Ecto neural progenitor cell (in vitro differentiated cells): ENCODE measurements around the gene JMJD8.
A peak's percentile ranks its signal among the peaks of the same experiment; 100 is the strongest.
"Not testable (repeated sequence)": the region's sequence is repeated elsewhere in the genome, so short reads cannot be mapped to it uniquely, and the experiment has no call there.

Source experiments
- DNase-seq: peaks from one replicate; pipeline ENCODE4 v3.0.0-alpha.2; 2018; ENCODE audit warnings: low spot score

The JMJD8 gene

DNA sequence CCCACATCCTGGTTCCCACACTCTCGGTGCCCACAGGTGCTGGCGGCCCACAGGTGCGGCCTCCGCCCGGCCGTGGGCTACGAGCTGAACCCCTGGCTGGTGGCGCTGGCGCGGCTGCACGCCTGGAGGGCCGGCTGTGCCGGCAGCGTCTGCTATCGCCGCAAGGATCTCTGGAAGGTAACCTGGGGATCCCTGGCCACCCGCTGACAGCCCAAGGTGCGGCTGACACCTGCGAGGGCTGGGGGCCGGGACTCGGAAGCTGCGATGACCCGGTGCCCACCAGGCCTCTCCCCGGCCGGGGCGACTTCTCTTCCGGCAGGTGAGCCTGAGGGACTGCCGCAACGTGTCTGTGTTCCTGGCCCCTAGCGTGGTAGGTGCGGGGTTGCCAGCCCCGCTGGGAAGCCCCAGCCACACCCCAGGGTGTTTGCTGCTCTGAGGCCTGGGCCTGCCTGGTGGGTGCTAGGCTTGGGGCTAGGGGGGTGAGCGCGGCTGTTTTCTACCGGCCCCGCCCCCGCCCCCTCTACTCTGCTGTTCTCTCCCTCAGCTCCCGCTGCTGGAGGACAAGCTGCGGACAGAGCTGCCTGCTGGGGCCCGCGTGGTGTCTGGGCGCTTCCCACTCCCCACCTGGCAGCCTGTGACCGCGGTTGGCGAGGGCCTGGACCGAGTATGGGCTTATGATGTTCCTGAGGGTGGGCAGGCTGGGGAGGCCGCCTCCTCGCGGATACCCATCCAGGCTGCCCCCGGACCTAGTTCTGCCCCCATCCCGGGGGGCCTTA is 37.8 kb upstream of the JMJD8 start:
- DNase-seq: no peak

DNA sequence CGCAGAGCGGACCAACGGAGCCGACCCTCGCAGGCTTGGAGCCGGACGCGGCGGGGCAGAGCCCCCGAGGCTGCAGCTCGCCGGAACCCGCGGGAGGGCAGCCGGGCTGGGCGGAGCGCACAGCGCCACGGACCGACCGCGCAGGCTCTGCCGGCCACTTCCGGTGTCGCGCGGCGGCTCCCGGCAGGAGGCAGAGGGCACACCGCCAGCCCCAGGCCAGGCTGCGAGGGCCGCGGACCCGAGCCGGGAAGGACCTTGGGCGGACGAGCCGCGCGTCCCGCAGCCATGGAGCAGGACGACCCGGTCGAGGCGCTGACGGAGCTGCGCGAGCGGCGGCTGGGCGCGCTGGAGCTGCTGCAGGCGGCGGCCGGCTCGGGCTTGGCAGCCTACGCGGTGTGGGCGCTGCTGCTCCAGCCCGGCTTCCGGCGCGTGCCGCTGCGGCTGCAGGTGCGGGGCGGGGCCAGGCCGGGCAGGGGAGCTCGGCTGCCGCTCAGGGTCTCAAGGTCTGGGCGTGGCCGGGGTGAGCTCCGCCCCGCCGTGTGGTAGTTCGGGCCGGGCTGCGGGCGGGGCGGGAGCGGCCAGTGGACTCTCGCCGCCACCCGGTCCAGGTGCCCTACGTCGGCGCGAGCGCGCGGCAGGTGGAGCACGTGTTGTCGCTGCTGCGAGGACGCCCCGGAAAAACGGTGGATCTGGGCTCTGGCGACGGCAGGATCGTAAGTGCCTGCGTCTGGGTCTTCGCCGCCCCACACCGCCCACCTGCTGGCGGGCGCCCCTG is 37.0 kb upstream of the JMJD8 start, which contains the start of gene ANTKMT:
Gene ANTKMT (plus strand): TSS at position 157 of the 775 bp plus-strand sequence. CDS start 129 bp downstream, at position 286.
- peak; percentile 93 for DNase-seq

DNA sequence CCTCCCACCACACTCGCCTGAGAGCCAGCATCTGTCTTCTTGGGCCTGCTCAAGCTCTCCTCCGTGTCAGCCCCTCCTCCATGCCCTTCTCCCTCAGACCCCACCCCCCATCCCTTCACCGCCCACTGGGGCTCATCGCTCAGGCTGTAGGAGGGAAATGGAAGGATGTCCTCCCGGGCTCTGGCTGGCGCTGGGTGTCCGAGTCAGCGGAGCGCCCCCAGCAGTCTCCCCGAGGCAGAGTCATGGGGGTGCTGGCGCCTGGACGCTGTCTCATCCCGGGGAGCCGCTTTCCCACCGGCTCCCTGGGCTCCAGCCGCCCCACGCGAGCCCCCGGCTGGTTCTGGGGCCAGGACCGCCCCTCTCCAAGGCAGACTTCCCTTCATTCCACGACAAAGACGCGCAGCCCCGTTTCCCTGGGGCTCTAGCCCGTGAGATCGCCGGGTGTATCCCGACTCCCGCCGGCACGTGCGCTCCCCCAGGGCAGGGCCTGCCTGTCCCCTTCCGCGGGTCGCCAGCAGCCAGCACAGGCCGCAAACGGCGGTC is 36.4 kb upstream of the JMJD8 start:
- DNase-seq: peak; percentile 80

DNA sequence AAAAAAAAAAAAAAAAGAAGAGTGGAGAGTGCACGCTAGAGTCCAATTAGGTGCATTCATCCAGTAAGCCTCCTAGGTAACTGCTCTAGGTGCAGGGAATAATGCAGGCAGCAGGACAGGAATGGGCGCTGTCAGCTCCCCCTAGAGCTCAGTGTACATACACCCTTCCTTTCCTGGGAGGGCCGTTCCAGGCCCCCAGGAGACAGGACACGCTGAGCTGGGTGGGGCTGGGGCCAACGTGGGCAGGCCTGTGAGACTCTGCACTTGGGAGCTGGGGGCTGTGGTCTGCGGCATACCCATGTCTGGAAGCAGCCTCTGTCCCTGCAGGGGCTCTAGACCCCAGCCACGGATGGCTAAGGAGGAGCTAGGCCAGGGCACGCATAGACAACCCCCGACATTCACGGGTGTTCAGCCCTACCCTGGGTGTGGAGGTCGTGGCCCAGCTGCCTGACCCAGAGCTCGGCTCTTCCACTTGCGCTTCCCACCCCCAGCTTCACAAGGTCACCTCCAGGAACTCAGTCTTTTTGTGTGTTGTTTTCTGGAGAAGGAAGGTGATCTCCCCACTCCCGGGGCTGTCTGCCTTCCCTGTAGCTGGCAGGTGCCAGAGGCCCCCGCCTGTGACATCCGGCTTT is 35.8 kb upstream of the JMJD8 start:
- DNase-seq: no peak

DNA sequence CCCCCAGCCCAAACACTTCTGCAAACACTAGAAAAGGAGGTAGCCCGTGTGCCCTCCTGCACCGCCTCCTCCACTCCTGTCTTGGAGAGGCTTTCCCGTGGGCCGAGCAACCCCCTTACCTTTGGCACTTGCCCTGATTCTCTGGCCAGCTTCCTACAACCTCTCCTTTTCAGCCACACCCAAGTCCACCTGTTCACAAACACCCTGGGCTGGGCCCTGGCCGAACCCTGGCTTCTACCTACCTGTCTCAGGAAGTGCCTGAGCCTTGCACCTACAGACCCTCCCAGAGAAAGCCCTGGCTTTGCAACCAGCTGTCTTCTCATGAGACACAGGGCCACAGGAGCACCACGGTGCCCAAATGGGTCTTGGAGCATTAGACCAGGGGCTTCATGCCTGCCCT is 34.8 kb upstream of the JMJD8 start:
- no peak for DNase-seq

DNA sequence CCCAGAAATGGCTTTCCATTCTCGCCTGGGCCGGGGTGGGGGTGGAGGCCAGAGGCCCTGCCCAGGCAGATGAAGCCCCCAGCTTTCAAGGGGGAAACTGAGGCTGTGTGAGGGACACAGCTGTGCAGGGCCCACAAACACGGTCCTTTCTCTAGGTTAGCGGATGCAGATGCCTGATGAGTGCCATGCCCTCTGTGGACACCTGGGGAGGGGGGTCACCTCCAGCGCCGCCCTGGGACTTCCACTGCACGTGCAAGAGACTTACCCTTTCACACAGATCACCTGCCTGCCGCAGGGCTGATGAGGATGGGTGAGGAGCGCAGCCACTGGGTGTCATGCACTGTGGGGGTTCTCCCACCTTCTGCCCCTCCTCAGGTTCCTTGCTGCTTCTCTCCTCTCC is 34.3 kb upstream of the JMJD8 start:
- DNase-seq: no peak

DNA sequence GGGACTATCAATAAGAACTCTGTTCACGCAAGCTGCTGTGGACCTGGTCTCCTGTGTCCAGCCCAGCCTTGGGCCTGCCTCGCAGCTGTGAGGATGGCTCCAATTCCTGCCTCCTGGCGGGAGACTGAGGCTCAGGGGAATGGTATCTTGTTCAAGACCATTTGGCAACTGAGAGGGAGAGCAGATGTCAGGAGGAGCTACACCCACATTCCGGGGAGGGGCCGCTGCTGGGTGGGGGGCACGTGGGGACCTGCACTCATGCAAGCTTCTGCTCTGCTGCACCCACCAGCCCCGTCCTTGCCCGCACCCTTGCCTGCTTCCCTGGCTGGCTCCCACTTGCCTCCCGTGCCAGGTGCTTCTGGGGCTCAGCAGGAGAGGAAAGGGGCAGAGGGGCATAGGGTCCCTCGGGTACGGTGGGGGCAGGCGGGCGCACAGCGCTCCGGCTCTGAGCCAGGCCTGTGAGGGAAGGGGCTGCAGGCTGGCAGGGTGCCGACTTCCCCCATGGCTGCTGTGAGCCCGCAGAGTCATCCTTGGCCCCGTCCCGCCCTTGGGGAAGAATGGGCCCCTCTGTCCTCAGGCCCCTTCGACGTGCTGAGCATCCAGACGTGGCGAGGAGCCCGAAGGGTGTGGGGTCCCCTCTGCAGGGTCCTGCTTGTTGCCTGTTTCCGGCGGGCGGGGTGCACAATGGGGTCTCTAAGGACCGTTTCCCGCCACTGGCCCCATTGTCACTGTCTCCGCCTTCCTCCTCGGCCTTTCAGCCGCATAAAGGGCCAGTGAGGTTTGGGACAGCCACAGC is 33.5 kb upstream of the JMJD8 start:
- no peak for DNase-seq

DNA sequence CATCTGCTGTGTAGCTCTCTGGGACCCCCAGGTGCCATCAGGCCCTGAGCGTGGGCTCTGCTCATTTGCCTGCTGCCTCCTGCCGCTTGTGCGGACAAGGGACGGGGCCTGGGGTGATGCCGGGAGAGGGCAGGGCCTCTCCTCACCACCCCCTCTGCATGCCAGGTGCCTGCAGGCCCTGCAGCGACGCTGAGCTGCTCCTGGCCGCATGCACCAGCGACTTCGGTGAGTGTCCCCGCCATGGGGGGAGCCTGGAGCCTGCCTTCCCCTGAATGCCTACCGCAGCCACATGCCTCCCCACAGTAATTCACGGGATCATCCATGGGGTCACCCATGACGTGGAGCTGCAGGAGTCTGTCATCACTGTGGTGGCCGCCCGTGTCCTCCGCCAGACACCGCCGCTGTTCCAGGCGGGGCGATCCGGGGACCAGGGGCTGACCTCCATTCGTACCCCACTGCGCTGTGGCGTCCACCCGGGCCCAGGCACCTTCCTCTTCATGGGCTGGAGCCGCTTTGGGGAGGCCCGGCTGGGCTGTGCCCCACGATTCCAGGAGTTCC is 32.7 kb upstream of the JMJD8 start:
- no peak for DNase-seq

DNA sequence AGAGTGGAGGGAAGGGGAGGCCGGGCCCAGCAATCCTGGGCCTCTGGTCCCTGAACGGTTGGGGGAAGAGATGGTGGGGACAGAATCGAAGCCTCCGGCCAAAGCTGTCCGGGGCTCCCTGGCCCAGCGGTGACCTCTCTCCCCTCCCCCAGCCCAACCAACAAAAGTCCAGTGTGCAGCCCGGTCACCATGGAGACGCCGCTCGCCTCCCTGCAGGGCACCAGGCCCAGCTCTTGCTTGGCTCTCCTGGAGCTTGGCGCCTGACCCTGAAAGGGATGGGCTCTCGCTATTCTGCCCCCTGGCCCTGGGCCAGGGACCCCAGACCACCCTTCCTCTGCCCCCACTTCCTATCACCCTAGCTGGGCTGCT is 32.0 kb upstream of the JMJD8 start:
- peak; percentile 92 for DNase-seq

DNA sequence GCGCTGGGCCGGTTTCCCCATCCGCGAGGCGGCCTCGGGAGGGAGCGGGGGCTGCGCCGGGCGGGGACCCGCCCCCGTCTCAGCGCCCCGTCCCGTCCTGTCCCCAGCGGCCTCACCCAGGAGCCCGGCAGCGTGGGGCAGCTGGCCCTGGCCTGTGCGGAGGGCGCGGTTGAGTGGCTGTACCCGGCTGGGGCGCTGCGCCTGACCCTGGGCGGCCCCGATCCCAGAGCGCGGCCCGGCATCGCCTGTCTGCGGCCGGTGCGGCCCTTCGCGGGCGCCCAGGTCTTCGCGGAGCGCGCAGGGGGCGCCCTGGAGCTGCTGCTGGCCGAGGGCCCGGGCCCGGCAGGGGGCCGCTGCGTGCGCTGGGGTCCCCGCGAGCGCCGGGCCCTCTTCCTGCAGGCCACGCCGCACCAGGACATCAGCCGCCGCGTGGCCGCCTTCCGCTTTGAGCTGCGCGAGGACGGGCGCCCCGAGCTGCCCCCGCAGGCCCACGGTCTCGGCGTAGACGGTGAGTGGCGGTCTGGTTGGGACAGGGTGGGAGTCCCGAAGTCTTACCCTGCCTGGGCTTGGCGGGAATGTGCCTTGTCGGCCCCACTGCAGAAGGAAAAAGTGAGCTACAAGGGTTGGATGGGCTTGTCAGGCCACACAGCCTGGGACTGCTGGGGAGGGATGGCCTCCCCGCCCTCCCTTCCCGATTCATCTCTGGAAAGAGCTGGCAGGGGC is 31.5 kb upstream of the JMJD8 start:
- DNase-seq: no peak

DNA sequence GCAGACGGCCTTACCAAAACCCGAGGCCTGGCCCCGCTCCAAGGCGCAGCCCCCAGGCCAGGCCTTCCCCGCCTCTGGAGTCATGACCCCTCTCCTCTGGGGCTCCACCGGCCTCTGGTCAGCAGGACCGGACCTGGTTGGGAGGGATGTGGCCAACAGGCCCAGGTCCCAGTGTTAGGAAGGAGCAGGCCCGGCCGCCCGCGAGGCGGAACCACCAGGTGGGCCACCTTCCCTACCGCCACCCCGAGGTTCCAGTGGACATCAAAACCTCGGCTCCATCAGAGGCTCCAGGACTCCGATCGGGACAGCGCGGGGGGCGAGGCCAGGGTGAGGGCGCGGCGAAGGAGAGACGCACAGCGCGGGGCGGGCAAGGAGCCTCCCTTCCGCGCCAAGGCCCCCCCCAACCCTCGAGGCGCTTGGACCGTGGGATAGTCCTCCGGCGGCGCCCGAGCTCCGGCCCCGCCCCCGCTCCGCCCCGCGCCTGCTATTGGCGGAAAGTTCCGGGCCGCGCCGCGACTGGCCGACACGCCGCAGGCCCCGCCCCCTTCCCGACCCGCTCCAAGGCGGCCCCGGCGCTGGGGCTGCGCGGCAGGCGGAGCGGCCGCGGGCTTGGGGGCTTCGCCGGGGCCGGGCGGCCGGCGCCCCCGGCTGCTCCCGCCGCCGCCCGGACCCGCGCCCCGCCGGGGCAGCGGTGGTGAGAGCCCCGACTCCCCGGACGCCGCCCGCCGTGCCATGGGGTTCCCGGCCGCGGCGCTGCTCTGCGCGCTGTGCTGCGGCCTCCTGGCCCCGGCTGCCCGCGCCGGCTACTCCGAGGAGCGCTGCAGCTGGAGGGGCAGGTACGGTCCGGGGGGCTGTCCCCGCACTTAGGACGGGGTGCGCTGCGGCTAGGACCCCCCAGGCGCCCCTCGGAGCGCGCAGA is 30.7 kb upstream of the JMJD8 start, which contains the start of gene METRN:
Gene METRN (plus strand): TSS at position 561 of the 919 bp plus-strand sequence. CDS start 172 bp downstream, at position 733.
- DNase-seq: peak; percentile 95

DNA sequence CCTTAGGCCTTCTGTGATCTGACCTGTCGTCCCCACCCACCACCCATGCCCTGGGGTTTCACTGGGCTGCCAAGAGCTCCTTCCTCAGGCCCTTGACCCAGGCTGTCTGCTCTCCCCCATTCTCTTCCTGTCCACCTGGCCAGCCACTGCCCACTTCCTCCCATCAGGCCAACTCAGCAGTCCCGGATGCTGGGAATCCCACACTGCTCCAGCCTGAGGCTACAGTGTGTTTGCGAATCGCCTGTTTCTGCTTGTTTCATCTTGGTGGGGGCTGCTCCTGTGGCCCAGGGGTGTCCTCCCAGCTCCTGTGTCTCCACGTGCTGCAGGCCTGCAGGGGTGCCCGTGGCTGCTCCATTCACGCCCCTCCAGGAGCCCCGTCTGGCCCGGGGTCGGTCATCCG is 29.9 kb upstream of the JMJD8 start:
- DNase-seq: no peak

DNA sequence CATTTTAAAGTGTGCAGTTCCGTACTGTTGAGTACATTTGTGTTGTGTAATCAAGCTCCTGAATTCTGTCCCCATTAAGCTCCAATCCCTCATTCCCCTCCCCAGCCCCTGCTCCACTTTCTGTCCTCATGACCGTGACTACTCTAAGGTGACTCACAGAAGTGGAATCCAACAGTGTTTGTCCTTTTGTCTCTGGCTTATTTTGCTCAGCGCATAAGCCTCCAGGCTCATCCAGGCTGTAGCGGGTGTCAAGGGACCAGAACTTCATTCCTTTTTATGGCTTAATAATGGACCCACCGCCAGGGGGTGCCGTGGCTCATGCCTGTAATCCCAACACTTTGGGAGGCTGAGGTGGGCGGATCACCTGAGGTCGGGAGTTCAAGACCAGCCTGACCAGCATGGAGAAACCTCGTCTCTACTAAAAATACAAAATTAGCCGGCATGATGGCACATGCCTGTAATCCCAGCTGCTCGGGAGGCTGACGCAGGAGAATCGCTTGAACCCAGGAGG is 28.7 kb upstream of the JMJD8 start:
- not testable (repeated sequence) for DNase-seq

DNA sequence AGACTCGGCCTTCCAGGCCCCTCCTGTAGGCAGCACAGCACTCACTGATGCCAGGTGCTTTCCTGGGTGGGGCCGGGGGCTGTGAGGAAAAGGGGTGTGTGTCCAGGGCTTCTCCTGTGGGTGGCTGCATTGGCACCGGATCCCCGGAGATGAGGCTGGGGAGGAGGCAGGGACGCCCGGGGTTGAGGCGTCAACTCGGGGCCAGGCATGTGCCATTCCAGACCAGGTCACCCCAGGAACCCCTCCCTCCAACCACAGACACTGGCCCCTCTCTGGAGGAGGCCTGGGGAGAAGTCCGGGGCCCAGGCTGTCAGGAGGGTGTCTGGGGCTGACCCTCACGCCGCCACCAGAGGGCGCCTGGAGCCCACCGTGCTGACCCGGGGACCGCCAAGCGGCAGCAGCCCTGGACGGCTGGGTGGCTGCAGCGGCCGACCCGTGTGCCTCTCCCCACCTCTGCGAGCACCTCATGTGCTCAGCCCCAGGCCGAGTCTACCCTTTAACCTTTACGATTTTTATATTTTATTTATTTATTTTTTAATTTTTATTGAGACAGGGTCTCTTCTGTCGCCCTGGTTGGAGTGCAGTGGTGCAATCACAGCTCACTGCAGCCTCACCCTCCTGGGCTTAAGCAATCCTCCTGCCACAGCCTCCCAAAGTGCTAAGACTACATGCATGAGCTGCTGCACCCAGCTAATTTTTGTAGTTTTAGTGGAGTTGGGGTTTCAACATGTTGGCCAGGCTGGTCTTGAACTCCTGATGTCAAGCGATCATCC is 27.6 kb upstream of the JMJD8 start:
- peak; percentile 90 for DNase-seq

DNA sequence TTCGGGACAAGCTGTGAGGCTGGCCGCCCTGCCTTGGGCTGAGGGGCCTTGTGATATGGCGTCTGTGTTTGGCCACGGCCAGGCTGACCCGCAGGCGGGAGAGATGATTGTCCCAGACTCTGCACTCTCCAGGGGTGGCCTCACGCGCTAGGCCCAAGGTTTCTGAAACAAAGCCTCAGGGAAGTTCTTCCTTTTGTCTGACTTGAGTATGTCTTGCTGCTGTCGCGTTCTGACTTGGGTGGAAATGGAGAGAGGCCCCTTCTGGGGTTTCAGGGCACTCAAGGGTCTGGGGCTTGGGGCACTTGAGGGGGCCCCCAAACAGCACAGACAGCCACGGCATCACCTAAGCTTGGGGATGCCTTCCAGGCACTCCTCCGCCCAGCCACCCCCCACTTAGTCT is 26.9 kb upstream of the JMJD8 start:
- no peak for DNase-seq

DNA sequence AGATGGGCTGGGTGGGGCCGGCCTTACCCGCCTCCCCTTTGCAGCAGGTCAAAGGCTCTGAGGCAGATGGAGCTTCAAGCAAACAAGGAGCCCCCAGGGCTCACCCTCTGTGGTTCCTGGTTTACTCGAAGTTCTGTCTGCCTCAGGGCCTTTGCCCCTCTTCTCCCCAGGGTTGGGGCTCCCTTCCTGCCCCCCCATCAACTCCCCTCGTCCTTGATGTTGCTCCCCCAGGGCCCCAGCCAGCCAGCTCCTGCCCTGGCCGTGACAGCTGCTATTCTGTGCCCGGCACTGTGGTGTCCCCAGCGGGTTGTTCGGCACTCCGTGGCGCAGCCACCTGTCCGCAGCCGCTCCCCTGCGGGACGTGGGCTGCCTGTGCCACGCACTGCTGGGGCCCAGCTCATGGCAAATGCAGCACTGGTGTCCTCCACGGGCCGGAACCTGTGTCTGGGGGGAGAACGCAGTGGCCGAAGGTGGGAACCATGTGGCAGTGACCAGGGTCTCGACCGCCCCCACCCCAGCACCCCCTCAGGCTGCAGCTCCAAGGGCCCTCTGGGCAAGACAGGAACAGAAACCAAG is 26.5 kb upstream of the JMJD8 start:
- no peak for DNase-seq

DNA sequence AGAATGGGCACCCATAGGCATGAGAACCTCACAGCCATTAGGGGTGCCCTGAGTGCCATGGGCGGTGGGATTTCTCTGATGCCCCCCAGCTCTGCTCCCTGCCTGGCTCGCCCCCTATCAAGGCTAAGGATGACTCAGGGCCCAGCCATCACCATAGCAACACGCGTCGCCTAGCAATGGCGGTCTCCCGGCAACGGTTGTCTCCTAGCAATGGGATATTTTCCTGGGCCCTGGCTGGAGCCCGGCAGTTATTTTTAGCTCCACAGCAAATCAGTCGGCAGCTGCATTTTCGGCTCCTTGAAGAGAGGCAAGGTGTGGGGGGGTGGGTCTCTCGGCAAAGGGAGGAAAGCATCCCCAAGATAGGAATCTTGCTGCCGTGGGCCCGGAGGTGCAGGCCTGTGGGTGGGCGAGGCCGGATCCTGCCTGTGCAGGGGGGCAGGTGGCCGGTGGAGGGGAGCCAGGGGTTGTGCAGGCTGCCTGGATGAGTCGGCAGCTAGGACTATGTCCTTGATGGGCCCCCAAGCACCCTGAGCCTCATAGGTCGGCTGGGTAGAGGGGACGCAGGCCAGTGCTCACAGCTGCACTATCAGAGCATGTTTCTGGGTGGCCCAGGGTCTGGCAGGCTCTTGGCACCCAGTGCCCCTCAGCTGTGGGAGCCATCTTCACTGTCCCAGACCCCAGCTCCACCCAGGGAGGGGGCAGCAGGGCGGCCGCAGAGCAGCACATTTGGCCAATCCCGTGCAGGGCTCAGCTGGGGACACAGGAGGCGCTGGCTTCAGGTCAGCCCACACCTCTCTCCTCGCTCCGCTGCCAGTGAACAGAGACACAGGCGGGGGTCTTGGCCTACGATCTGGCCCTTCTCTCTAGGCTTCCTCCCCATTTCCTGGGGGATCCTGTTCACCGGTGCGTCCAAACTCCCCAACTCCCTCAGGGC is 25.7 kb upstream of the JMJD8 start:
- peak; percentile 91 for DNase-seq
